OCI-LY7 (cell line): ENCODE data around the gene PDE11A.

Source experiments
- EZH2phosphoT487 ChIP-seq: fragments of 200-600 bp; sonication (generic); IDR thresholded peaks from 2 replicates; pipeline ENCODE4 v1.6.1; 2018; ENCODE audit warnings: low read depth, borderline replicate concordance, mild to moderate bottlenecking, mixed run types, antibody characterized with exemption, low read length, moderate library complexity, mixed read lengths
- TF ChIP-seq, protein P1 (sequence below): fragments of 200-600 bp; sonication (generic); conservative IDR thresholded peaks from 2 replicates; pipeline ENCODE4 v1.5.1; 2014; ENCODE audit warnings: mild to moderate bottlenecking, antibody characterized with exemption, low read length, moderate library complexity, mixed read lengths

DNA sequence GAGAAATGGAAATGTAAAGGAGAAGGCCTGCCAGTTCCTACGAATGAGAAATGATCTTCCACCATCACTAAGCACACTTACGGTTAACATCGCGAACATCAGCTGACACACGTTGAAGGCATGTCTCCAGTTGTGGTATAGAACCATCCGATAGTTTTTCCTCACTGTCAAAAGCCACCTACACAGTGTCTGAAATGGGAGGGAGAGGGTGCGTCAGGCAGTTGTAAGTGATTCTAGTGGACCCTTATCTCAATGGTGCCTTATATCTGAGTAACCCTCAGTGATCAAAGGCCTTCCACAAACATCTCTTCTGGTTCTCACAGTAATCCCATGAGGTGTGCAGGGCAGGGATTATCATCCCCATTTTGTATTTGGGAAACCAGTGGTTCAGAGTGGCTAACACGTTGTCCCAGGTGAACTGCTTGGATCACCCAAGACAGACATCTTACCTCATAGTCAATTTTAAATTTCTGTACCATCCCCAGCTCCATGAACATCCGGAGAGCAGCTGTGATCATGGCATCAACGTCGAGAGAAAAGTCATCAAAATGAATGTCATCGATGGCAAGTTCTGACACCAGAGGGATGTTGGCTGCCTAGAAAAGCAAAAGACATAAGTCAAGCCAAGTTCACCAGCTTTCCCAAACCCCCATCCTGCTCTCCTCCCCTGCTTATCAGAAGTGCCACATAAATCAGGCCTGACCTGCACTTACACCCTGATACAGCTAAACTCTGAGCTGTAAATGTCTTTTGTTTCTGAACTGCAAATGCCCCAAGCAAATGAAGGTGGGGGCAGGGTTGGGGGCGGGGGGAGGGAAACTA is 344.8 kb downstream of the PDE11A start:
- TF ChIP-seq, protein P1, sequence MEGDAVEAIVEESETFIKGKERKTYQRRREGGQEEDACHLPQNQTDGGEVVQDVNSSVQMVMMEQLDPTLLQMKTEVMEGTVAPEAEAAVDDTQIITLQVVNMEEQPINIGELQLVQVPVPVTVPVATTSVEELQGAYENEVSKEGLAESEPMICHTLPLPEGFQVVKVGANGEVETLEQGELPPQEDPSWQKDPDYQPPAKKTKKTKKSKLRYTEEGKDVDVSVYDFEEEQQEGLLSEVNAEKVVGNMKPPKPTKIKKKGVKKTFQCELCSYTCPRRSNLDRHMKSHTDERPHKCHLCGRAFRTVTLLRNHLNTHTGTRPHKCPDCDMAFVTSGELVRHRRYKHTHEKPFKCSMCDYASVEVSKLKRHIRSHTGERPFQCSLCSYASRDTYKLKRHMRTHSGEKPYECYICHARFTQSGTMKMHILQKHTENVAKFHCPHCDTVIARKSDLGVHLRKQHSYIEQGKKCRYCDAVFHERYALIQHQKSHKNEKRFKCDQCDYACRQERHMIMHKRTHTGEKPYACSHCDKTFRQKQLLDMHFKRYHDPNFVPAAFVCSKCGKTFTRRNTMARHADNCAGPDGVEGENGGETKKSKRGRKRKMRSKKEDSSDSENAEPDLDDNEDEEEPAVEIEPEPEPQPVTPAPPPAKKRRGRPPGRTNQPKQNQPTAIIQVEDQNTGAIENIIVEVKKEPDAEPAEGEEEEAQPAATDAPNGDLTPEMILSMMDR, result no peak
- no peak for TF ChIP-seq EZH2phosphoT487
